NT2/D1 (cell line): ENCODE data around the gene RPL5.

Experiments
- SUZ12 ChIP-seq: IDR thresholded peaks from 2 replicates; pipeline ENCODE4 v1.6.1; 2011; ENCODE audit not compliant: insufficient read length, insufficient read depth; ENCODE audit errors: extremely low read depth
- YY1 ChIP-seq: IDR thresholded peaks from 2 replicates; pipeline ENCODE4 v1.6.1; 2011; ENCODE audit not compliant: insufficient read length, insufficient read depth
- ZNF274 ChIP-seq: IDR thresholded peaks from 2 replicates; pipeline ENCODE4 v1.6.1; 2011; ENCODE audit warnings: mild to moderate bottlenecking, low read depth, low read length

DNA sequence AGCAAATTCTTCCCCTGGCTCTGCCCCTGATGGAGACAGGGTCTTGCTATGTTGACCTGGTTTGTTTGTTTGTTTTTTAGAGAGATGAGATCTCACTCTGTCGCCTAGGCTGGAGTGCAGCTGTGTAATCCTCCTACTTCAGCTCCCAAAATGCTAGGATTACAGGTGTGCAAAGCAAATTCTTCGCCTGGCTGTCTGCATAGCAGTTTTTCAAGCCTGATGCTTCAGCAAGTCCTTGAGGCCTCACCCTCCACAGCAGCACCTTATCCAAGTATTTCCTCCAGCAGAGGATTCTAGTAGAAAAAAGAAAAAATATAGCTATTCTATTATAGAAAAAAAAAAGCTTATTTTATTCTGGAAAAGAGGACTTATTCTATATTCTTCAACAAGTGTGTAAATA is 15.1 kb upstream of the RPL5 start:
- TF ChIP-seq SUZ12 (no peak), YY1 (no peak), ZNF274 (no peak)
